ENCODE measurements around the gene JADE2. TPM values are rescaled to one million over a fixed set of nuclear protein-coding genes. Genes with fewer than 3 reads are reported as not detected.

The JADE2 gene
- total and polyA plus RNA-seq, 2 of the 8 experiments (the other 6 are each of a cell fraction or from before 2014, with no cell fraction given), result 19.2 to 55.8 TPM

DNA sequence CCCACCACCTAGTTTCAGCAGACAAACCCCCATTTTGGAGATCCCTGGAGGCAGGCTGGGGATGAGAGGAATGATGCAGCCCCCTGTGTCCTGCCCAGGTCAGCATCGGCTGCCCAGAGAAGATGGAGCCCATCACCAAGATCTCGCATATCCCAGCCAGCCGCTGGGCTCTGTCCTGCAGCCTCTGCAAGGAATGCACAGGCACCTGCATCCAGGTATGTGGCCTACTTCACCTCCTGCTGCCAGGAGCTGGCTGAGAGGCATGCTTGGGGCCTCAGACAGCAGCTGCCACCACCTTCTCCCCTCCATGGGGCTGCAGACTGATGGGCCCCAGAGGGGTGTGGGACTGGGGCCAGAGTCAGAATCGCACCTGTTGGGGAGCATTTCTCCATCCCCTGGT, 38.9 kb downstream of the JADE2 start (continued):
- TF ChIP-seq PHF8 (conservative IDR thresholded peaks at IDR 0.05; ENCODE audit: low read depth, low read length) (no peak), RAD21 (IDR thresholded peaks at IDR 0.05 in 1 of 2, conservative IDR thresholded peaks at IDR 0.05 in 1 of 2; ENCODE audit: low read depth in 2 of 2, low read length in 2 of 2) (no peak), SIRT6 (IDR thresholded peaks at IDR 0.05; ENCODE audit: low read length) (no peak), KDM5A (IDR thresholded peaks at IDR 0.05; ENCODE audit: low read length) (no peak), SIN3A (conservative IDR thresholded peaks at IDR 0.05 in 1 of 2, IDR thresholded peaks at IDR 0.05 in 1 of 2; ENCODE audit: low read depth in 1 of 2, low read length in 2 of 2) (no peak), JUN (IDR thresholded peaks at IDR 0.05; ENCODE audit: low read depth, low read length) (no peak)
- TF ChIP-seq, protein P1, sequence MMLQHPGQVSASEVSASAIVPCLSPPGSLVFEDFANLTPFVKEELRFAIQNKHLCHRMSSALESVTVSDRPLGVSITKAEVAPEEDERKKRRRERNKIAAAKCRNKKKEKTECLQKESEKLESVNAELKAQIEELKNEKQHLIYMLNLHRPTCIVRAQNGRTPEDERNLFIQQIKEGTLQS (IDR thresholded peaks at IDR 0.05; ENCODE audit: insufficient read depth, low read depth, low read length), result no peak
- TF ChIP-seq, protein P2, sequence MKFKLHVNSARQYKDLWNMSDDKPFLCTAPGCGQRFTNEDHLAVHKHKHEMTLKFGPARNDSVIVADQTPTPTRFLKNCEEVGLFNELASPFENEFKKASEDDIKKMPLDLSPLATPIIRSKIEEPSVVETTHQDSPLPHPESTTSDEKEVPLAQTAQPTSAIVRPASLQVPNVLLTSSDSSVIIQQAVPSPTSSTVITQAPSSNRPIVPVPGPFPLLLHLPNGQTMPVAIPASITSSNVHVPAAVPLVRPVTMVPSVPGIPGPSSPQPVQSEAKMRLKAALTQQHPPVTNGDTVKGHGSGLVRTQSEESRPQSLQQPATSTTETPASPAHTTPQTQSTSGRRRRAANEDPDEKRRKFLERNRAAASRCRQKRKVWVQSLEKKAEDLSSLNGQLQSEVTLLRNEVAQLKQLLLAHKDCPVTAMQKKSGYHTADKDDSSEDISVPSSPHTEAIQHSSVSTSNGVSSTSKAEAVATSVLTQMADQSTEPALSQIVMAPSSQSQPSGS (IDR thresholded peaks at IDR 0.05; ENCODE audit: low read length), result no peak
- TF ChIP-seq, protein P3, sequence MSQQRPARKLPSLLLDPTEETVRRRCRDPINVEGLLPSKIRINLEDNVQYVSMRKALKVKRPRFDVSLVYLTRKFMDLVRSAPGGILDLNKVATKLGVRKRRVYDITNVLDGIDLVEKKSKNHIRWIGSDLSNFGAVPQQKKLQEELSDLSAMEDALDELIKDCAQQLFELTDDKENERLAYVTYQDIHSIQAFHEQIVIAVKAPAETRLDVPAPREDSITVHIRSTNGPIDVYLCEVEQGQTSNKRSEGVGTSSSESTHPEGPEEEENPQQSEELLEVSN (IDR thresholded peaks at IDR 0.05), result no peak

All from H1 (cell line).